Immature natural killer cell (primary cell): ENCODE measurements around the gene ULBP1. TPM values are rescaled to one million over a fixed set of nuclear protein-coding genes. Genes with fewer than 3 reads are reported as not detected.
"Not testable (repeated sequence)": the region's sequence is repeated elsewhere in the genome, so short reads cannot be mapped to it uniquely, and the experiment has no call there.

ENCODE experiments used
- DNase-seq, 3 donors: peaks; one replicate each; pipeline ENCODE4 v3.0.0; 2022; ENCODE audit warnings: mixed read lengths in 1 of 3
- H3K27ac Mint-ChIP-seq, 6 donors: one replicate each; pipeline ENCODE4 v1.8.0; 2020; ENCODE audit warnings: mixed read lengths in 6 of 6, mild to moderate bottlenecking in 5 of 6, inconsistent platforms in 4 of 6, moderate library complexity in 3 of 6
- H3K27me3 Mint-ChIP-seq, 3 donors: one replicate each; pipeline ENCODE4 v1.8.0; 2020 to 2021; ENCODE audit warnings: low read depth in 3 of 3, mild to moderate bottlenecking in 3 of 3, mixed read lengths in 3 of 3, moderate library complexity in 3 of 3, inconsistent platforms in 1 of 3
- H3K36me3 Mint-ChIP-seq, 3 donors: one replicate each; pipeline ENCODE4 v1.8.0; 2020; ENCODE audit warnings: mixed read lengths in 3 of 3, inconsistent platforms in 2 of 3, mild to moderate bottlenecking in 2 of 3
- H3K4me1 Mint-ChIP-seq, 2 donors: one replicate each; pipeline ENCODE4 v1.8.0; 2020; ENCODE audit warnings: inconsistent platforms in 2 of 2, mild to moderate bottlenecking in 2 of 2, mixed read lengths in 2 of 2, moderate library complexity in 1 of 2
- H3K4me3 Mint-ChIP-seq, 5 donors: one replicate each; pipeline ENCODE4 v1.8.0; 2020; ENCODE audit warnings: mild to moderate bottlenecking in 5 of 5, mixed read lengths in 5 of 5, inconsistent platforms in 3 of 5, moderate library complexity in 3 of 5
- H3K9me3 Mint-ChIP-seq, 6 donors: one replicate each; pipeline ENCODE4 v1.8.0; 2020; ENCODE audit warnings: mild to moderate bottlenecking in 6 of 6, mixed read lengths in 6 of 6, inconsistent platforms in 4 of 6, moderate library complexity in 3 of 6
- polyA plus RNA-seq, 3 donors: library from polyadenylated mRNA; unstranded; fragments of 300-500 nt; fragmentation: Illumina TruSeq; gene quantifications; one replicate each; pipeline ENCODE4 v1.2.3, GENCODE V29; 2021

ULBP1 gene
- polyA plus RNA-seq, 3 donors from 2014 or later, result not detected

GRCh38 chr6:149983145-149983544 lies 19.4 kb downstream of the ULBP1 start:
- Mint-ChIP-seq H3K4me3 (no peak overlapping the region), H3K36me3 (no peaks in the 10 kb centered on the region), H3K9me3 (peaks cover 0 to 5% (median 2%) of the 10 kb centered on the region in 6 donors), H3K27me3 (peaks cover 20 to 49% (median 23%) of the 10 kb centered on the region in 3 donors), H3K4me1 (peaks cover 0 to 7% of the 10 kb centered on the region in 2 donors), H3K27ac (no peak overlapping the region)
- no peak for DNase-seq

- no peak overlapping the region for H3K4me3 Mint-ChIP-seq
- H3K4me1 Mint-ChIP-seq, result peaks cover 3 to 18% of the 10 kb centered on the region in 2 donors
- peaks cover 0 to 11% (median 5%) of the 10 kb centered on the region in 6 donors for H3K9me3 Mint-ChIP-seq
- H3K36me3 Mint-ChIP-seq, result no peaks in the 10 kb centered on the region
- H3K27ac Mint-ChIP-seq, result no peak overlapping the region
- DNase-seq, result no peak
- H3K27me3 Mint-ChIP-seq, result peaks cover 31 to 57% (median 38%) of the 10 kb centered on the region in 3 donors
Observed at GRCh38 chr6:149984773-149985172, 21.0 kb downstream of the ULBP1 start.

GRCh38 chr6:149985481-149985937 lies 21.8 kb downstream of the ULBP1 start:
- H3K27ac Mint-ChIP-seq, result no peak overlapping the region
- no peak overlapping the region for H3K4me3 Mint-ChIP-seq
- H3K27me3 Mint-ChIP-seq, result peaks cover 33 to 63% (median 37%) of the 10 kb centered on the region in 3 donors
- H3K9me3 Mint-ChIP-seq, result peaks cover 0 to 11% (median 5%) of the 10 kb centered on the region in 6 donors
- peaks cover 10 to 25% of the 10 kb centered on the region in 2 donors for H3K4me1 Mint-ChIP-seq
- H3K36me3 Mint-ChIP-seq, result no peaks in the 10 kb centered on the region
- DNase-seq, result no peak

- no peak for DNase-seq
- Mint-ChIP-seq H3K36me3 (peaks cover 0 to 3% (median 0%) of the 10 kb centered on the region in 3 donors), H3K4me3 (no peak overlapping the region), H3K9me3 (peaks cover 0 to 11% (median 5%) of the 10 kb centered on the region in 6 donors), H3K27me3 (peaks cover 44 to 70% (median 46%) of the 10 kb centered on the region in 3 donors), H3K4me1 (peaks cover 23 to 33% of the 10 kb centered on the region in 2 donors), H3K27ac (no peak overlapping the region)
Observed at GRCh38 chr6:149987602-149988107, 23.9 kb downstream of the ULBP1 start.

- peaks cover 0 to 3% (median 0%) of the 10 kb centered on the region in 3 donors for H3K36me3 Mint-ChIP-seq
- H3K27ac Mint-ChIP-seq, result no peak overlapping the region
- peaks cover 23 to 33% of the 10 kb centered on the region in 2 donors for H3K4me1 Mint-ChIP-seq
- H3K9me3 Mint-ChIP-seq, result peaks cover 0 to 11% (median 5%) of the 10 kb centered on the region in 6 donors
- H3K4me3 Mint-ChIP-seq, result peak overlapping the region in 2 of 5 donors; percentile 8 to 54
- DNase-seq, result no peak
- H3K27me3 Mint-ChIP-seq, result peaks cover 38 to 61% (median 44%) of the 10 kb centered on the region in 3 donors
Observed at GRCh38 chr6:149988550-149989346, 25.0 kb downstream of the ULBP1 start.

GRCh38 chr6:149990212-149990660 lies 26.5 kb downstream of the ULBP1 start:
- Mint-ChIP-seq H3K4me3 (peak overlapping the region; percentile 68 to 79 (median 71)), H3K27me3 (peaks cover 40 to 58% (median 43%) of the 10 kb centered on the region in 3 donors), H3K9me3 (peaks cover 0 to 11% (median 5%) of the 10 kb centered on the region in 6 donors), H3K27ac (no peak overlapping the region), H3K4me1 (peaks cover 23 to 33% of the 10 kb centered on the region in 2 donors), H3K36me3 (peaks cover 0 to 3% (median 0%) of the 10 kb centered on the region in 3 donors)
- DNase-seq, result no peak

GRCh38 chr6:149990661-149991471 lies 27.1 kb downstream of the ULBP1 start:
- Mint-ChIP-seq H3K9me3 (peaks cover 0 to 11% (median 5%) of the 10 kb centered on the region in 6 donors), H3K4me1 (peaks cover 23 to 33% of the 10 kb centered on the region in 2 donors), H3K27ac (peak overlapping the region in 1 of 6 donors; percentile 17), H3K4me3 (peak overlapping the region; percentile 68 to 79 (median 71)), H3K36me3 (peaks cover 0 to 3% (median 0%) of the 10 kb centered on the region in 3 donors), H3K27me3 (peaks cover 39 to 52% (median 40%) of the 10 kb centered on the region in 3 donors)
- DNase-seq, result peak in 2 of 3 donors; percentile 19 to 30

- H3K36me3 Mint-ChIP-seq, result not testable (repeated sequence)
- peak in 1 of 3 donors; percentile 22 for DNase-seq
- peaks cover 0 to 11% (median 5%) of the 10 kb centered on the region in 6 donors for H3K9me3 Mint-ChIP-seq
- H3K4me3 Mint-ChIP-seq, result peak overlapping the region; percentile 68 to 79 (median 70)
- H3K4me1 Mint-ChIP-seq, result peaks cover 23 to 33% of the 10 kb centered on the region in 2 donors
- peaks cover 35 to 47% (median 40%) of the 10 kb centered on the region in 3 donors for H3K27me3 Mint-ChIP-seq
- H3K27ac Mint-ChIP-seq, result peak overlapping the region in 1 of 6 donors; percentile 17
Observed at GRCh38 chr6:149991472-149991795, 27.7 kb downstream of the ULBP1 start.

- Mint-ChIP-seq H3K27me3 (peaks cover 32 to 46% (median 37%) of the 10 kb centered on the region in 3 donors), H3K9me3 (peaks cover 0 to 11% (median 5%) of the 10 kb centered on the region in 6 donors), H3K4me1 (peaks cover 23 to 33% of the 10 kb centered on the region in 2 donors), H3K36me3 (peaks cover 0 to 3% (median 0%) of the 10 kb centered on the region in 3 donors), H3K27ac (no peak overlapping the region), H3K4me3 (peak overlapping the region in 3 of 5 donors; percentile 68 to 79 (median 76))
- DNase-seq, result no peak
Observed at GRCh38 chr6:149991838-149992237, 28.1 kb downstream of the ULBP1 start.

GRCh38 chr6:149995235-149995750 lies 31.6 kb downstream of the ULBP1 start:
- peaks cover 13 to 25% (median 18%) of the 10 kb centered on the region in 3 donors for H3K27me3 Mint-ChIP-seq
- no peaks in the 10 kb centered on the region for H3K9me3 Mint-ChIP-seq
- peaks cover 0 to 4% (median 3%) of the 10 kb centered on the region in 3 donors for H3K36me3 Mint-ChIP-seq
- peaks cover 16 to 19% of the 10 kb centered on the region in 2 donors for H3K4me1 Mint-ChIP-seq
- H3K4me3 Mint-ChIP-seq, result no peak overlapping the region
- no peak for DNase-seq
- no peak overlapping the region for H3K27ac Mint-ChIP-seq

- peaks cover 13 to 22% (median 13%) of the 10 kb centered on the region in 3 donors for H3K27me3 Mint-ChIP-seq
Observed at GRCh38 chr6:149995971-149996370, 32.2 kb downstream of the ULBP1 start.

GRCh38 chr6:149999636-150000035 lies 35.9 kb downstream of the ULBP1 start:
- Mint-ChIP-seq H3K36me3 (peaks cover 0 to 4% (median 0%) of the 10 kb centered on the region in 3 donors), H3K4me3 (peak overlapping the region in 1 of 5 donors; percentile 3), H3K9me3 (no peaks in the 10 kb centered on the region), H3K27me3 (peaks cover 5 to 8% (median 5%) of the 10 kb centered on the region in 3 donors), H3K4me1 (peaks cover 32 to 37% of the 10 kb centered on the region in 2 donors), H3K27ac (peak overlapping the region in 2 of 6 donors; percentile 41 to 47)
- no peak for DNase-seq

More at GRCh38 chr6:149995971-149996370, 32.2 kb downstream of the ULBP1 start:
- H3K9me3 Mint-ChIP-seq, result no peaks in the 10 kb centered on the region
- H3K36me3 Mint-ChIP-seq, result peaks cover 0 to 4% (median 3%) of the 10 kb centered on the region in 3 donors
- H3K4me1 Mint-ChIP-seq, result peaks cover 17 to 19% of the 10 kb centered on the region in 2 donors
- DNase-seq, result no peak
- no peak overlapping the region for H3K4me3 Mint-ChIP-seq
- no peak overlapping the region for H3K27ac Mint-ChIP-seq
